HS-27A (cell line): ENCODE results near the gene SCN9A.
"Not testable (repeated sequence)": the region's sequence is repeated elsewhere in the genome, so short reads cannot be mapped to it uniquely, and the experiment has no call there.

Experiments
- DNase-seq: peaks from one replicate; pipeline ENCODE4 v3.0.0-alpha.2; 2012; ENCODE audit warnings: low read depth, missing footprints

The SCN9A gene

GRCh38 chr2:166334805-166335204, 40.9 kb downstream of the SCN9A start:
- DNase-seq: no peak

- DNase-seq: no peak
Observed at GRCh38 chr2:166333801-166334200, 41.9 kb downstream of the SCN9A start.

DNA sequence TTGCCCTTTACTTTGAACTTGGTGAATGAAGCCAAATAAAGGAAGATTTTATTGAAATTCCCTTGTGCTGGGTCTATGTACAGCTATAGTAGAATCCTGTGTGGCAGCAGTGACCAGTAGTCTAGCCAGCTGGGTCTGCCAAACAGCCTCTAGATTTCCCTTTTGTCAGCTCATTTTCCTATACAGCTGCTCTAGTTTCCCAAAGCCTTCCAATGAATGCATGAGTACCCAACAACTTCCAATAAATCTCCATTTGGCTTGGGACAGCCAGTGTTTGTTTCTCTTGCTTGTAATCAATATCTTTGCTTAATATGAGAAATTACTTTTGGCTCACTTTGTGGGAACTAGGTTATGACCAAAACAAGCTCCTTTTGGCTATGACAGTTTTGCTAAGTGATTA, 43.6 kb downstream of the SCN9A start:
- DNase-seq: no peak

GRCh38 chr2:166331468-166331867, 44.3 kb downstream of the SCN9A start:
- DNase-seq: no peak

- no peak for DNase-seq
Observed at GRCh38 chr2:166329465-166329864, 46.3 kb downstream of the SCN9A start.

DNA sequence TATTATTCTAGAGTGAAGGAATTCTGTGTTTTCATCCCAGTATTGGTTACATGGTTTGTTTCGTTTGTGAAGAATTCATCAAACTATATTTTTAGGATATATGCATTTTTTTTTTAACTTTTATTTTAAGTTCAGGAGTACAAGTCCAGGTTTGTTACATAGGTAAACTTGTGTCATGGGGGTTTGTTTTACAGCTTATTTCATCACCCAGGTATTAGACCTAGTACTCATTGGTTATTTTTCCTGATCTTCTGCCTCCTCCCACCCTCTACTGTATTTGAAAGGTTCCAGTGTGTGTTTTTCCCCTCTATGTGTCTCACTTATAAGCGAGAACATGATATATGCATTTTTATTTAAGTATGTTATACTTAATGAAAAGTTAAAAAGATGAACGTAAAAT, 47.6 kb downstream of the SCN9A start:
- DNase-seq: no peak

- no peak for DNase-seq
Observed at GRCh38 chr2:166321076-166321475, 54.7 kb downstream of the SCN9A start.

DNA sequence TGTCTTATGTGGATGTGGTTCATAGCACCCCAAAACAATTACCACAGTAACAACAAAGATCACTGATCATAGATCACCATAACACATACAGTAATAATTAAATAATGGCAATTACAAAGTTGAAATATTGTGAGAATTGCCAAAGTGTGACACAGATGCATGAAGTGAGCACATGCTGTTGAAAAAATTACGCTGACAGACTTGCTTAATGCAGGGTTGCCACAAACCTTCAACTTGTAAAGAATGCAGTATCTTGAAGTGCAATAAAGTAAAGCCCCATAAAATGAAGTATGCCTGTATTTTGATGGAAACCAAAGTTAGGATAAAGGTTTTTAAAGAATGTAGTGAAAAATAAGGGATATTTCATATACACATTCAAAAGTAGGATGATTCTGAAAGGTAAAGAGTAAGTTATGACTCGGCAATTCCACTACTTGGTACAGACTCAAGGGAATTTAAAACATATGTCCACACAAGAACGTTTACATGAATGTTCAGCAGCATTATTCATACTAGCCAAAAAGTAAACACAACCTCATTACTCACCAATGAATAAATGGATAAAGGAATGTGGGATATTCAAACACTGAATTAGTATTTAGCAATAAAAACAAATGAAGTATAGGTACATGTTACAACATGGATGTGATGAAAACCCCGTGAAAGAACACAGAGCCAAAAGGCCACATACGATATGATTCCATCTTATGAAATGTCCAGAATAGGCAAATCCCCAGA, 61.6 kb downstream of the SCN9A start:
- peak; percentile 19 for DNase-seq

DNA sequence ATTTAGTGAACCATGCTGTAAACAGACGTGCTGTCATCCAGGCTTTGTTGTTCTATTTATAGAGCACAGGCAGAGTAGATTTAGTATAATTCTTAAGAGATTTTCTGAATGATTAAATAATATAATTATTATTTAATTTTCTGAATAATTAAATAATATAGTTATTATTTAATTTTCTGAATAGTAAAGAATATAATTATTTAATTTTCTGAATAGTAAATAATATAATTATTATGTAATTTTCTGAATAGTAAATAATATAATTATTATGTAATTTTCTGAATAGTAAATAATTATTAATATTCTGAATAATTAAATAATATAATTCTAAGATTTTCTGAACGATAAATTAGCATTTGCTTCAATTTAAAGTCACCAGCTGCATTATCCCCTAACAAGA, 62.9 kb downstream of the SCN9A start:
- not testable (repeated sequence) for DNase-seq

GRCh38 chr2:166307326-166307725, 68.4 kb downstream of the SCN9A start:
- no peak for DNase-seq

DNA sequence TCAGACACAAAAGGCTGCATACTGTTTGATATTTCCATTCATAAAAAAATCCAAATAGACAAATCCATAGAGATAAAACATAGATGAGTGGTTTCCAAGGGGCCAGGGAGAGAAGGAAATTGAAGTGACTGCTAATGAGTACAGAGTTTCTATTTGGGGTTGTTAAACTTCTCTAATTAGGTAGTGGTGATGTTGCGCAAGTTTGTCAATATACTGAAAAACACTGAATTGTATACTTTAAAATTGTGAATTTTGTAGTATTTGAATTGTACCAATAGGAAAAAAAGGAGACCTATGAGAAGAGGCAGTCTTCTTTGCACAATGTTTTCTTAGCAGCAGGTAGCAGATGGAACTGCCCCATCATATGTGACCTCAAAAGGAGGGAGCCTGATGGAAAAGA, 71.1 kb downstream of the SCN9A start:
- no peak for DNase-seq

GRCh38 chr2:166302036-166302435, 73.7 kb downstream of the SCN9A start:
- no peak for DNase-seq

GRCh38 chr2:166297951-166298350, 77.8 kb downstream of the SCN9A start:
- DNase-seq: no peak

GRCh38 chr2:166293984-166294383, 81.8 kb downstream of the SCN9A start:
- DNase-seq: no peak

GRCh38 chr2:166285215-166285614, 90.5 kb downstream of the SCN9A start:
- DNase-seq: no peak

- no peak for DNase-seq
Observed at GRCh38 chr2:166284359-166284758, 91.4 kb downstream of the SCN9A start.

- no peak for DNase-seq
Observed at GRCh38 chr2:166282154-166282553, 93.6 kb downstream of the SCN9A start.

- DNase-seq: no peak
Observed at GRCh38 chr2:166278856-166279255, 96.9 kb downstream of the SCN9A start.

GRCh38 chr2:166270376-166270775, 105.4 kb downstream of the SCN9A start:
- DNase-seq: no peak

GRCh38 chr2:166269322-166269721, 106.4 kb downstream of the SCN9A start:
- no peak for DNase-seq

- DNase-seq: no peak
Observed at GRCh38 chr2:166257859-166258258, 117.9 kb downstream of the SCN9A start.

DNA sequence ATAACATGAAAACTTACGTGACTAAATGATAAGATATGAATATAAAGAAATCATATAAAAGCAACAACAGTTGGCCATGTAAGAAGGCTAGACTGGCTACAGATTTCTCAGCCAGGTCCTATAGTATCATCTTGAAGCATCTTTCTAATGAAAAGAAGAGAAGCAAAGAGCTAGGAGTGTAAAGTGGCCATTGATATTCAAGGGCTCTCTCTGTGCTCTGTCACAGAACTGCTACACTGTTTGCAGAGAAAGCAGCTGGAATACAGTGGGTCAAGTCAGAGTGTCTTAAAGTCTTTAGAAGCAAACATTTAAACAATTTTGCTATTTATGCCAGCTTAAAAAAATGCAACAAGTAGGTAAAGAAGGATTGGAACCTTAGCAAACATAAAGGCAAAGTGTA, 118.8 kb downstream of the SCN9A start:
- no peak for DNase-seq

DNA sequence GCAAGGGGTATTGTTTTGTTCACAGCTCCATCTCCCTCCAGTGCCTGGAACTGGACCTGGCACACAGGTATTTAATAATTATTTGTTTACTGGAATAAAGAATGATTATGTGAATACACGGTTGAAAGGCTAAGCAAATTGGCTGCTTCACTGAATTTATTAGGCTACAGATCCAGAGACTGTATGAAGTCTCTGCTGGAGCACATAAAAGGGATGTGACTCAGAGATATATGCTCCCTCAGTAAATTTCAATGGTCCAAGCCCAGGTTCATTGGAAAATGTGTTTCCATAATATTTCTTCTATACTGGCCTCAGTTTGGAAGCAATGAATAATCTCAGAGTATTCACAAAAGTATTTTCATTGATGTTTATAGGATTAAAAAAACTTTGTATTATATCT, 126.4 kb downstream of the SCN9A start:
- DNase-seq: no peak

- DNase-seq: no peak
Observed at GRCh38 chr2:166246901-166247300, 128.8 kb downstream of the SCN9A start.
